NCI-H1436 treated with DMSO at 0.1 percent for 48 hours (cell line): ENCODE measurements around the gene ZCCHC17.
"Not testable (repeated sequence)": the region's sequence is repeated elsewhere in the genome, so short reads cannot be mapped to it uniquely, and the experiment has no call there.

ENCODE experiments used
- DNase-seq: peaks from one replicate; lab custom pipeline; 2025; lab: John Stamatoyannopoulos, UW

The ZCCHC17 gene

GRCh38 chr1:31371121-31371959 is 74.5 kb downstream of the ZCCHC17 start:
- DNase-seq = no peak

- DNase-seq = no peak
Observed at GRCh38 chr1:31372051-31372450, 75.2 kb downstream of the ZCCHC17 start.

- no peak for DNase-seq
Observed at GRCh38 chr1:31372751-31373055, 75.9 kb downstream of the ZCCHC17 start.

GRCh38 chr1:31373056-31373896 is 76.4 kb downstream of the ZCCHC17 start, which contains the start of gene FABP3:
Gene FABP3, minus strand, starts transcription at chr1:31373076. Its CDS starts 62 bp downstream, at chr1:31373014.
- DNase-seq = no peak

- no peak for DNase-seq
Observed at GRCh38 chr1:31373897-31374486, 77.2 kb downstream of the ZCCHC17 start.

GRCh38 chr1:31374511-31375196 is 77.8 kb downstream of the ZCCHC17 start:
- no peak for DNase-seq

- DNase-seq = no peak
Observed at GRCh38 chr1:31376375-31377134, 79.7 kb downstream of the ZCCHC17 start.

- no peak for DNase-seq
Observed at GRCh38 chr1:31377364-31377863, 80.6 kb downstream of the ZCCHC17 start.

GRCh38 chr1:31378001-31378400 is 81.2 kb downstream of the ZCCHC17 start:
- DNase-seq = no peak

- DNase-seq = no peak
Observed at GRCh38 chr1:31380181-31380580, 83.3 kb downstream of the ZCCHC17 start.

GRCh38 chr1:31381394-31382294 is 84.8 kb downstream of the ZCCHC17 start:
- DNase-seq = no peak

GRCh38 chr1:31382379-31382989 is 85.7 kb downstream of the ZCCHC17 start:
- no peak for DNase-seq

- DNase-seq = no peak
Observed at GRCh38 chr1:31383967-31384366, 87.1 kb downstream of the ZCCHC17 start.

GRCh38 chr1:31386576-31387243 is 89.9 kb downstream of the ZCCHC17 start:
- not testable (repeated sequence) for DNase-seq

GRCh38 chr1:31387612-31388011 is 90.8 kb downstream of the ZCCHC17 start:
- no peak for DNase-seq

GRCh38 chr1:31389616-31390015 is 92.8 kb downstream of the ZCCHC17 start:
- no peak for DNase-seq

- DNase-seq = no peak
Observed at GRCh38 chr1:31390071-31390470, 93.2 kb downstream of the ZCCHC17 start.

- no peak for DNase-seq
Observed at GRCh38 chr1:31393463-31393862, 96.6 kb downstream of the ZCCHC17 start.

- DNase-seq = peak; percentile 59
Observed at GRCh38 chr1:31394584-31395193, 97.9 kb downstream of the ZCCHC17 start.
